ENCODE measurements around the gene LCE4A.

DNA sequence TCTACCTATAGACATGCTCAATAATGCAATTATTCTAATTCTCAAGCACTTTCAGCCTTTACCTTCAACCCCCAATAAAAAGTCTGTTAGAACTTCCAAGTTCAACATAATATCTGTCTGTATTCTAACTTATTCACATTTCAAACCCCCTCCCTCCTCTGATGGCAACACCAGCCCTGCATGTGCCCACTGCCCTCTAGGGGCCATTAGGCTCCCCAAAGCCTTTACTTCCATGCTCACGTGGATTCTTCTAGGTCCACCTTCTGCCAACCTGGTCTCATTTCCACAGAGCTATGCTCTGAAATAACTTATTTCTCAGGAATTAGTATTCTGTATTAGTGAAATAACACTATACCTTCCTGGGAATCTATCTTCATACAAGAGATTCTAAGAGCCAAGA, 27.7 kb downstream of the LCE4A start:
- no peak for TF ChIP-seq CTCF (IDR thresholded peaks at IDR 0.05; ENCODE audit: poor library complexity, severe bottlenecking)
- TF ChIP-seq TAF1 (IDR thresholded peaks at IDR 0.05; ENCODE audit: low read depth): no peak
- TF ChIP-seq POLR2AphosphoS5 (IDR thresholded peaks at IDR 0.05): no peak
- no peak for TF ChIP-seq EZH2 (IDR thresholded peaks at IDR 0.05; ENCODE audit: borderline replicate concordance, insufficient read depth, low read length, poor library complexity, severe bottlenecking)
- TF ChIP-seq SMC3 (conservative IDR thresholded peaks at IDR 0.05; ENCODE audit: poor library complexity): no peak
